CD8-positive, alpha-beta memory T cell (primary cell): ENCODE results near the gene CIB4. TPM values are rescaled to one million over a fixed set of nuclear protein-coding genes. Genes with fewer than 3 reads are reported as not detected.

Experiments used
- CTCF ChIA-PET: fragments of 350-600 bp; sonication (Branson Sonifier 250); formaldehyde crosslinking; loops from one replicate; lab custom pipeline; 2021; ENCODE audit warnings: antibody characterized with exemption; lab: Charles Lee
- POLR2A ChIA-PET: fragments of 350-600 bp; sonication (Branson Sonifier 250); formaldehyde crosslinking; loops from one replicate; lab custom pipeline; 2021; ENCODE audit warnings: antibody characterized with exemption; lab: Charles Lee
- DNase-seq, 5 donors: peaks; one replicate each; pipeline versions ENCODE4 v3.0.0 to v3.0.0-alpha.2; 2020 to 2022; ENCODE audit warnings: mixed read lengths in 1 of 5
- H3K27ac ChIP-seq: one replicate; pipeline ENCODE4 v1.7.0; 2013; ENCODE audit warnings: low read depth, mild to moderate bottlenecking, low read length, moderate library complexity
- H3K27me3 ChIP-seq: 2 replicates; pipeline ENCODE4 v1.7.0; 2013; ENCODE audit warnings: low read length, mild to moderate bottlenecking; ENCODE audit not compliant: insufficient read depth, poor library complexity, severe bottlenecking
- H3K36me3 ChIP-seq: 2 replicates; pipeline ENCODE4 v1.7.0; 2013; ENCODE audit warnings: mild to moderate bottlenecking, low read length, moderate library complexity; ENCODE audit not compliant: insufficient read depth
- H3K4me1 ChIP-seq: 2 replicates; pipeline ENCODE4 v1.7.0; 2013; ENCODE audit warnings: mild to moderate bottlenecking, low read length, moderate library complexity; ENCODE audit not compliant: insufficient read depth
- H3K4me3 ChIP-seq: 2 replicates; pipeline ENCODE4 v1.7.0; 2013; ENCODE audit warnings: mild to moderate bottlenecking, low read length
- H3K9me3 ChIP-seq: 2 replicates; pipeline ENCODE4 v1.7.0; 2013; ENCODE audit warnings: mild to moderate bottlenecking, low read length
- H3K27ac Mint-ChIP-seq, 8 donors: one replicate each; pipeline ENCODE4 v1.8.0; 2020 to 2021; ENCODE audit warnings: mixed read lengths in 8 of 8, mild to moderate bottlenecking in 6 of 8, inconsistent platforms in 3 of 8, moderate library complexity in 3 of 8
- H3K27me3 Mint-ChIP-seq, 2 donors: one replicate each; pipeline ENCODE4 v1.8.0; 2020 to 2021; ENCODE audit warnings: mixed read lengths in 2 of 2, mild to moderate bottlenecking in 1 of 2, moderate library complexity in 1 of 2
- H3K36me3 Mint-ChIP-seq, 3 donors: one replicate each; pipeline ENCODE4 v1.8.0; 2020 to 2021; ENCODE audit warnings: mixed read lengths in 3 of 3, inconsistent platforms in 1 of 3, mild to moderate bottlenecking in 1 of 3
- H3K4me1 Mint-ChIP-seq, 3 donors: one replicate each; pipeline ENCODE4 v1.8.0; 2020 to 2021; ENCODE audit warnings: mixed read lengths in 3 of 3, inconsistent platforms in 1 of 3, mild to moderate bottlenecking in 1 of 3
- H3K4me3 Mint-ChIP-seq, 7 donors: one replicate each; pipeline ENCODE4 v1.8.0; 2020 to 2021; ENCODE audit warnings: mixed read lengths in 7 of 7, mild to moderate bottlenecking in 6 of 7, moderate library complexity in 4 of 7, inconsistent platforms in 2 of 7
- H3K9me3 Mint-ChIP-seq, 5 donors: one replicate each; pipeline ENCODE4 v1.8.0; 2020 to 2022; ENCODE audit warnings: mixed read lengths in 5 of 5, mild to moderate bottlenecking in 3 of 5, moderate library complexity in 2 of 5, inconsistent platforms in 1 of 5
- polyA plus RNA-seq: library from polyadenylated mRNA; unstranded; fragments of 300-500 nt; fragmentation: Illumina TruSeq; gene quantifications from one replicate; pipeline ENCODE4 v1.2.3, GENCODE V29; 2021
- total RNA-seq, 2 experiments: library from RNA; stranded (reverse); gene quantifications; one replicate each; pipeline ENCODE4 v1.2.3, GENCODE V29; 2021

Gene CIB4
- total and polyA plus RNA-seq, 3 experiments from 2014 or later = not detected

DNA sequence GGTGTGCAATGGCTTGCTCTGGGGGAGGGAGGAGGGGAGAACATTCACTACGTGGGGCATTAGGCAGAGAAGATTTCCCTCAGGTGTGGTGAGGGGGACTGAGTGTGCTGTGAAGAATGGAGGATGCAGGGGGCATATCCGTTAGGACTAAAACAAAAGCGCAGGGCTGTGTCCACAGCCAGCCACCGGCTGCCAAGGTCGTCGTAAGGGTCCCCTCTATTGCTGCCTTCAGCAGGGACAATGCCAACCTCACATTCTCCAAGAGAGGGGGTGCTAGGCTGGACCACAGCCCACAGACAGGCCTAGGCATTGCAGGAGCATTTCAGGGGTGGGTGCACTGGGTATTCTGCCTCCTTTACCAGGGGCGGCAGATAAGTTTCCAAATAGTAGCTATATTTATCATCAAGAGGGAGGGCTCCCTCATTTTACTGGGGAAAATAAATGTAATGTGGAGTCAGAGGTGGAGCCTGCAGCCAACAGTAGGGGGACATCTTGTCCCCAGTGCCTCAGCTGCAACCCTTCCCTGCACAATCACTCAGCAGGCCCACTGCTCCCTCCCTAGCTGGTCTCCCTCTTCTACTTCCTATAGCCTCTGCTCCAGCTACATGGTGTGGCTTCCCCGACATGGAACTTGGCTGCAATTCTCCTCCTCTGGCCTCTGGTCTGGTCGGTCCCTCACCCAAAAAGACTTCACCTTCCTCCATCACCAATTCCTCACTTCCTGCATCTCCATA is 88.4 kb downstream of the CIB4 start:
- POLR2A ChIA-PET = no interaction called here

DNA sequence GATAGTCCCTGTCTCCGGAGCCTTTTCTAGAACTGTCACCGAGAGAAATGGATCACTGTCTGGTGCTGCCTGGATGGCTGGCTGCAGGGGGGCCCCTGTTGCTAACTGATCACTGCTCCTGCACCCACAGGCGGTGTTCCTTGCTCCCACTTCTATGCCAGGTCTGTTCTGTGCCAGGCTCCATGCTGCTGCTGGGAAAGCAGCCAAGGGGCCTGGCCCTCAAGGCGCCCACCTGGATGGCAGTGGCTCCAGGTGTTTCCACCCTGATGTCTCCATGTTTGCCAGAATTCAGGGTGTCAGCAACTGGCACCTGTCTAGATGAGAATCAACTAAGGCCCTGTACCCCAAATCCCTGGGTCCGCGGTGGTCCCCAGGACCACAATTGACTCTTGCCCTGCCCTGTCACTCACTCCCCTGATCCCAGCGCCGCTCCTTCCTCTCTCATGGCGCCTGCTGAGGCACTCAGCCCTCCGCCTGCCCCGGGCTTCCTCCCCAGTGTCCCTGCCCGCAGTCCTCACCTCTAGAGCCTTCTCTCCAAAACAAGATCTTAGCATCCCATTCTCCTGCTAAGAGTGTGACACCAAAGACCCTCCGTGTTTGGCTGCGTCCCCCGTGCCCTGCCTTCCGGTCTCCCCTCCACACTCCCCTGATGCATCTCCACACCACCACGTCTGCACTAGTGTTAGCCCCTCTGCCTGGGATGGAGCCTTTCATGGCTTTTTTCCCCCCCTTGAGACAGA is 90.7 kb downstream of the CIB4 start:
- H3K4me1 Mint-ChIP-seq = no peaks in the 10 kb centered on the region
- H3K27me3 ChIP-seq = peaks cover 7% of the 10 kb centered on the region
- no peak for DNase-seq
- no peaks in the 10 kb centered on the region for H3K4me1 ChIP-seq
- H3K27me3 Mint-ChIP-seq = peaks cover 10 to 19% of the 10 kb centered on the region in 2 donors
- no peaks in the 10 kb centered on the region for H3K36me3 Mint-ChIP-seq
- no peak overlapping the region for H3K4me3 Mint-ChIP-seq
- no peaks in the 10 kb centered on the region for H3K9me3 Mint-ChIP-seq
- H3K27ac ChIP-seq = no peak overlapping the region
- CTCF ChIA-PET = no interaction called here
- H3K4me3 ChIP-seq = no peak overlapping the region
- POLR2A ChIA-PET = no interaction called here
- no peaks in the 10 kb centered on the region for H3K36me3 ChIP-seq
- H3K27ac Mint-ChIP-seq = no peak overlapping the region
- H3K9me3 ChIP-seq = no peaks in the 10 kb centered on the region

More for the DNA sequence above, 88.4 kb downstream of the CIB4 start:
- CTCF ChIA-PET = interaction anchor here (1.4 kb wide), 1 partner anchor 49 kb away, joined by 3 read pairs; no protein-coding TSS in a partner anchor
- H3K4me1 Mint-ChIP-seq = no peaks in the 10 kb centered on the region
- Histone ChIP-seq H3K27ac (no peak overlapping the region), H3K27me3 (peaks cover 7% of the 10 kb centered on the region), H3K9me3 (no peaks in the 10 kb centered on the region), H3K4me3 (no peak overlapping the region), H3K4me1 (no peaks in the 10 kb centered on the region), H3K36me3 (no peaks in the 10 kb centered on the region)
- H3K9me3 Mint-ChIP-seq = no peaks in the 10 kb centered on the region
- no peak overlapping the region for H3K27ac Mint-ChIP-seq
- no peak overlapping the region for H3K4me3 Mint-ChIP-seq
- H3K27me3 Mint-ChIP-seq = peaks cover 17 to 35% of the 10 kb centered on the region in 2 donors
- no peak for DNase-seq
- no peaks in the 10 kb centered on the region for H3K36me3 Mint-ChIP-seq

- no peak for DNase-seq
- no peak overlapping the region for H3K4me3 ChIP-seq
- no peaks in the 10 kb centered on the region for H3K36me3 ChIP-seq
- H3K27me3 ChIP-seq = no peaks in the 10 kb centered on the region
- peaks cover 5 to 6% of the 10 kb centered on the region in 2 donors for H3K27me3 Mint-ChIP-seq
- H3K4me1 ChIP-seq = no peaks in the 10 kb centered on the region
- H3K9me3 Mint-ChIP-seq = no peaks in the 10 kb centered on the region
- H3K27ac ChIP-seq = no peak overlapping the region
- POLR2A ChIA-PET = no interaction called here
- H3K36me3 Mint-ChIP-seq = no peaks in the 10 kb centered on the region
- no peak overlapping the region for H3K27ac Mint-ChIP-seq
- H3K4me1 Mint-ChIP-seq = no peaks in the 10 kb centered on the region
- no peaks in the 10 kb centered on the region for H3K9me3 ChIP-seq
- no peak overlapping the region for H3K4me3 Mint-ChIP-seq
- CTCF ChIA-PET = no interaction called here
Measured at GRCh38 chr2:26542676-26543505, 98.3 kb downstream of the CIB4 start.

DNA sequence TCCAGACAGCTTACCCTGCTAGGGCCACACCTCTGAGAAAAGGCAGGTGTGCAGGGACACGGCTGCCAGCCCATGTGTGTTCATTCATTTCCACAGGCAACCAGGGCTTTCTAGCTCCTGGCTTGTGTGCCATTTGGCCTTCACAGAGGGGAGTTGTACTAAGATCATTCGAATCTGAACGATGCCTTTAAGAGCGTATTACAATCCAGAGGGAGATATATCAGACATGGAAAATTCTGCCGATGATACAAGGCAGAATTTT is 99.0 kb downstream of the CIB4 start:
- Mint-ChIP-seq H3K27ac (no peak overlapping the region), H3K9me3 (no peaks in the 10 kb centered on the region), H3K4me1 (no peaks in the 10 kb centered on the region), H3K27me3 (peaks cover 6% of the 10 kb centered on the region in 2 donors), H3K4me3 (no peak overlapping the region), H3K36me3 (no peaks in the 10 kb centered on the region)
- Histone ChIP-seq H3K4me1 (no peaks in the 10 kb centered on the region), H3K36me3 (no peaks in the 10 kb centered on the region), H3K27me3 (no peaks in the 10 kb centered on the region), H3K9me3 (no peaks in the 10 kb centered on the region), H3K4me3 (no peak overlapping the region), H3K27ac (no peak overlapping the region)
- DNase-seq = no peak
- ChIA-PET CTCF (no interaction called here), POLR2A (no interaction called here)

GRCh38 chr2:26541401-26542193 is 99.6 kb downstream of the CIB4 start:
- no peaks in the 10 kb centered on the region for H3K4me1 Mint-ChIP-seq
- H3K36me3 Mint-ChIP-seq = no peaks in the 10 kb centered on the region
- peak overlapping the region in 1 of 8 donors; percentile 15 for H3K27ac Mint-ChIP-seq
- no peak overlapping the region for H3K4me3 Mint-ChIP-seq
- no peak for DNase-seq
- H3K36me3 ChIP-seq = no peaks in the 10 kb centered on the region
- CTCF ChIA-PET = no interaction called here
- no peaks in the 10 kb centered on the region for H3K4me1 ChIP-seq
- no peak overlapping the region for H3K27ac ChIP-seq
- POLR2A ChIA-PET = no interaction called here
- H3K9me3 ChIP-seq = no peaks in the 10 kb centered on the region
- no peaks in the 10 kb centered on the region for H3K27me3 ChIP-seq
- H3K9me3 Mint-ChIP-seq = no peaks in the 10 kb centered on the region
- peaks cover 6 to 7% of the 10 kb centered on the region in 2 donors for H3K27me3 Mint-ChIP-seq
- no peak overlapping the region for H3K4me3 ChIP-seq

- no peaks in the 10 kb centered on the region for H3K36me3 Mint-ChIP-seq
- CTCF ChIA-PET = interaction anchor here (1.2 kb wide), 1 partner anchor 37 kb away, joined by 4 read pairs; no protein-coding TSS in a partner anchor
- H3K4me3 Mint-ChIP-seq = no peak overlapping the region
- peaks cover 7 to 10% of the 10 kb centered on the region in 2 donors for H3K27me3 Mint-ChIP-seq
- DNase-seq = no peak
- peak overlapping the region in 1 of 8 donors; percentile 30 for H3K27ac Mint-ChIP-seq
- no peaks in the 10 kb centered on the region for H3K36me3 ChIP-seq
- H3K27me3 ChIP-seq = no peaks in the 10 kb centered on the region
- no peaks in the 10 kb centered on the region for H3K4me1 ChIP-seq
- no peaks in the 10 kb centered on the region for H3K9me3 ChIP-seq
- no peak overlapping the region for H3K4me3 ChIP-seq
- H3K27ac ChIP-seq = no peak overlapping the region
- H3K9me3 Mint-ChIP-seq = no peaks in the 10 kb centered on the region
- POLR2A ChIA-PET = no interaction called here
- no peaks in the 10 kb centered on the region for H3K4me1 Mint-ChIP-seq
Measured at GRCh38 chr2:26540961-26541360, 100.2 kb downstream of the CIB4 start.

DNA sequence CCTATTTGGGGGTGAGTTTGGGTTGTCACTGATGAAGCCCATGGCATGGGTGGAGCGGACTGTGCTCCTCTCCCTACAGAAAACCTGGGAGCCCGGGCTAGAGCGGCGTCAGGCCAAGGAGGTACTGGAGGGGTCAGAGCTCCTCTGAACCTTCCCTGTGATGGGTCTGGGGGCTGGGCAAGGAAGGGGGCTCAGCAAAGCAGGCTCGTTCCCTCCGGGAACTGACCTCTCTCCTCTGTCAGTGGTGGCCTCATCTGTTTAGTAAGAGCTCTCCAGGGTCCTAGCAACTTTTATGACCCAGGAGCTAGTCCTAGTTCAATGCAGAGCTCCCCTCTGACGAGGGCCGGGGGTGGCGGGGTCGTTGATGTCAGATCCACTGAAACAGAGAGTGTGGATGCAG is 100.9 kb downstream of the CIB4 start:
- H3K36me3 ChIP-seq = no peaks in the 10 kb centered on the region
- DNase-seq = no peak
- Mint-ChIP-seq H3K9me3 (no peaks in the 10 kb centered on the region), H3K36me3 (no peaks in the 10 kb centered on the region), H3K27me3 (peaks cover 7 to 17% of the 10 kb centered on the region in 2 donors), H3K27ac (peak overlapping the region in 1 of 8 donors; percentile 59), H3K4me3 (no peak overlapping the region), H3K4me1 (no peaks in the 10 kb centered on the region)
- no peaks in the 10 kb centered on the region for H3K27me3 ChIP-seq
- no peaks in the 10 kb centered on the region for H3K4me1 ChIP-seq
- no peak overlapping the region for H3K4me3 ChIP-seq
- ChIA-PET CTCF (interaction anchor here (1.2 kb wide), 1 partner anchor 37 kb away, joined by 4 read pairs; no protein-coding TSS in a partner anchor), POLR2A (no interaction called here)
- H3K27ac ChIP-seq = no peak overlapping the region
- no peaks in the 10 kb centered on the region for H3K9me3 ChIP-seq
